PFSK-1 (cell line): ENCODE measurements around the gene FIG4.

Source experiments
- FOXP2 ChIP-seq: optimal IDR thresholded peaks from 2 replicates; pipeline ENCODE3; 2011; ENCODE audit warnings: borderline replicate concordance, control low read depth, inconsistent platforms; ENCODE audit not compliant: insufficient read depth; ENCODE audit errors: extremely low read length, extremely low read depth
- POLR2AphosphoS5 ChIP-seq: IDR thresholded peaks from 2 replicates; pipeline ENCODE4 v1.6.1; 2012; ENCODE audit warnings: low read depth, mild to moderate bottlenecking, control low read depth, low read length, moderate library complexity
- SIN3A ChIP-seq: IDR thresholded peaks from 2 replicates; pipeline ENCODE4 v1.6.1; 2012; ENCODE audit warnings: mild to moderate bottlenecking, low read length, moderate library complexity, borderline replicate concordance; ENCODE audit not compliant: insufficient read depth
- TAF1 ChIP-seq: IDR thresholded peaks from 2 replicates; pipeline ENCODE4 v1.6.1; 2012; ENCODE audit warnings: low read length, control low read depth, borderline replicate concordance; ENCODE audit not compliant: insufficient read depth
- TF ChIP-seq, protein P1 (sequence below), 2 experiments: IDR thresholded peaks; 2 replicates each; pipeline versions ENCODE4 v1.6.1 to v1.8.0; 2011 to 2012; ENCODE audit warnings: low read depth in 2 of 2, low read length in 2 of 2, control low read depth in 1 of 2, inconsistent platforms in 1 of 2, mild to moderate bottlenecking in 1 of 2, moderate library complexity in 1 of 2; ENCODE audit not compliant: insufficient read depth in 1 of 2

DNA sequence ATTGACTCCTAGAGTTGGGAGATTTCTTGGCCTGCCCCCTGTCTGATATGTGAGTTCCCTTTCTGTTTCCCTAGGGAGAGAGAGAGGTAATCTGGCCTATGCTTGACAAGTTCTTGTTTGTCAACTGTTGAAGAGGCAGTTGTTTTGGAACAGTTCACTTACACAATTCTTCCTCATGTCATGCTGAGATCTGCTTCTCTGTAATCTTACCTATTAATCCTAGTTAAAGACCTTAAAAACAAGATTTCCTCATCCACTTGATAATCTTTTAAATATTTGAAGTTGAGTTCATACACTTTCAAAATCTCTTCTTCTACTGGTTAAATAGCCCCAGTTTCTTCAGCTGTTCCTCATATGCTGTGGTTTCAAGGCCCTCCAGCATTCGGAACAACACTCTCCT is 89.9 kb downstream of the FIG4 start:
- TF ChIP-seq SIN3A, result no peak
- no peak for TF ChIP-seq POLR2AphosphoS5
- TF ChIP-seq, protein P1, sequence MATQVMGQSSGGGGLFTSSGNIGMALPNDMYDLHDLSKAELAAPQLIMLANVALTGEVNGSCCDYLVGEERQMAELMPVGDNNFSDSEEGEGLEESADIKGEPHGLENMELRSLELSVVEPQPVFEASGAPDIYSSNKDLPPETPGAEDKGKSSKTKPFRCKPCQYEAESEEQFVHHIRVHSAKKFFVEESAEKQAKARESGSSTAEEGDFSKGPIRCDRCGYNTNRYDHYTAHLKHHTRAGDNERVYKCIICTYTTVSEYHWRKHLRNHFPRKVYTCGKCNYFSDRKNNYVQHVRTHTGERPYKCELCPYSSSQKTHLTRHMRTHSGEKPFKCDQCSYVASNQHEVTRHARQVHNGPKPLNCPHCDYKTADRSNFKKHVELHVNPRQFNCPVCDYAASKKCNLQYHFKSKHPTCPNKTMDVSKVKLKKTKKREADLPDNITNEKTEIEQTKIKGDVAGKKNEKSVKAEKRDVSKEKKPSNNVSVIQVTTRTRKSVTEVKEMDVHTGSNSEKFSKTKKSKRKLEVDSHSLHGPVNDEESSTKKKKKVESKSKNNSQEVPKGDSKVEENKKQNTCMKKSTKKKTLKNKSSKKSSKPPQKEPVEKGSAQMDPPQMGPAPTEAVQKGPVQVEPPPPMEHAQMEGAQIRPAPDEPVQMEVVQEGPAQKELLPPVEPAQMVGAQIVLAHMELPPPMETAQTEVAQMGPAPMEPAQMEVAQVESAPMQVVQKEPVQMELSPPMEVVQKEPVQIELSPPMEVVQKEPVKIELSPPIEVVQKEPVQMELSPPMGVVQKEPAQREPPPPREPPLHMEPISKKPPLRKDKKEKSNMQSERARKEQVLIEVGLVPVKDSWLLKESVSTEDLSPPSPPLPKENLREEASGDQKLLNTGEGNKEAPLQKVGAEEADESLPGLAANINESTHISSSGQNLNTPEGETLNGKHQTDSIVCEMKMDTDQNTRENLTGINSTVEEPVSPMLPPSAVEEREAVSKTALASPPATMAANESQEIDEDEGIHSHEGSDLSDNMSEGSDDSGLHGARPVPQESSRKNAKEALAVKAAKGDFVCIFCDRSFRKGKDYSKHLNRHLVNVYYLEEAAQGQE (IDR thresholded peaks at IDR 0.05; ENCODE audit: insufficient read depth in 1 of 2, low read depth in 2 of 2, low read length in 2 of 2), result no peak
- TF ChIP-seq FOXP2, result no peak
- no peak for TF ChIP-seq TAF1
